Right lobe of liver (tissue), 4 donors: ENCODE results near the gene ALPP.
"Not testable (repeated sequence)": the region's sequence is repeated elsewhere in the genome, so short reads cannot be mapped to it uniquely, and the experiment has no call there.

Source experiments
- POLR2A ChIP-seq: fragments of 450-650 bp; IDR thresholded peaks from one replicate; pipeline ENCODE4 v1.6.1; 2017; ENCODE audit warnings: antibody characterized with exemption, mild to moderate bottlenecking
- TF ChIP-seq, protein P1 (sequence below), 4 donors: fragments of 200-600 bp in 3 of 4; fragments of 450-650 bp in 1 of 4; IDR thresholded peaks; one replicate each; pipeline versions ENCODE4 v1.5.1 to v1.8.0; 2016 to 2022; ENCODE audit warnings: antibody characterized with exemption in 4 of 4, mild to moderate bottlenecking in 2 of 4
- donor health status: DM: no; HTN: no; CAD: no.
- donor health status: DM: no; HTN: no; CAD: no.
- donor health status: DM: no; HTN: yes; CAD: no.

DNA sequence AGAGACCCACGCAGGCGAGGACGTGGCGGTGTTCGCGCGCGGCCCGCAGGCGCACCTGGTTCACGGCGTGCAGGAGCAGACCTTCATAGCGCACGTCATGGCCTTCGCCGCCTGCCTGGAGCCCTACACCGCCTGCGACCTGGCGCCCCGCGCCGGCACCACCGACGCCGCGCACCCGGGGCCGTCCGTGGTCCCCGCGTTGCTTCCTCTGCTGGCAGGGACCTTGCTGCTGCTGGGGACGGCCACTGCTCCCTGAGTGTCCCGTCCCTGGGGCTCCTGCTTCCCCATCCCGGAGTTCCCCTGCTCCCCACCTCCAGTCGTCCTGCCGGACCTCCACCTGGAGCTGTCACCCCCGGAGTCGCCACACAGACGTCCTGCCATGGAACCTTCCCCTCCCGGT, 31.1 kb downstream of the ALPP start:
- TF ChIP-seq POLR2A = not testable (repeated sequence)
- TF ChIP-seq, protein P1, sequence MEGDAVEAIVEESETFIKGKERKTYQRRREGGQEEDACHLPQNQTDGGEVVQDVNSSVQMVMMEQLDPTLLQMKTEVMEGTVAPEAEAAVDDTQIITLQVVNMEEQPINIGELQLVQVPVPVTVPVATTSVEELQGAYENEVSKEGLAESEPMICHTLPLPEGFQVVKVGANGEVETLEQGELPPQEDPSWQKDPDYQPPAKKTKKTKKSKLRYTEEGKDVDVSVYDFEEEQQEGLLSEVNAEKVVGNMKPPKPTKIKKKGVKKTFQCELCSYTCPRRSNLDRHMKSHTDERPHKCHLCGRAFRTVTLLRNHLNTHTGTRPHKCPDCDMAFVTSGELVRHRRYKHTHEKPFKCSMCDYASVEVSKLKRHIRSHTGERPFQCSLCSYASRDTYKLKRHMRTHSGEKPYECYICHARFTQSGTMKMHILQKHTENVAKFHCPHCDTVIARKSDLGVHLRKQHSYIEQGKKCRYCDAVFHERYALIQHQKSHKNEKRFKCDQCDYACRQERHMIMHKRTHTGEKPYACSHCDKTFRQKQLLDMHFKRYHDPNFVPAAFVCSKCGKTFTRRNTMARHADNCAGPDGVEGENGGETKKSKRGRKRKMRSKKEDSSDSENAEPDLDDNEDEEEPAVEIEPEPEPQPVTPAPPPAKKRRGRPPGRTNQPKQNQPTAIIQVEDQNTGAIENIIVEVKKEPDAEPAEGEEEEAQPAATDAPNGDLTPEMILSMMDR (IDR thresholded peaks at IDR 0.05) = not testable (repeated sequence)
